GM23338 (cell line): ENCODE data around the gene YPEL2. TPM values are rescaled to one million over a fixed set of nuclear protein-coding genes. Genes with fewer than 3 reads are reported as not detected.

Experiments
- ATAC-seq: fragments of 200-7000 bp; cut with Tn5 transposase; 3 replicates; pipeline ENCODE4 v1.9.1; 2020
- DNase-seq: peaks from one replicate; pipeline ENCODE4 v3.0.0-alpha.2; 2015; ENCODE audit warnings: low spot score
- H2AFZ ChIP-seq: fragments of 200-600 bp; sonication (generic); 2 replicates; pipeline ENCODE4 v1.8.0; 2016; ENCODE audit warnings: antibody characterized with exemption, mild to moderate bottlenecking, moderate library complexity
- H3F3A ChIP-seq: fragments of 200-600 bp; sonication (generic); replicated peaks from 2 replicates; pipeline ENCODE4 v1.8.0; 2017; ENCODE audit warnings: antibody characterized with exemption, mixed run types, low read depth
- H3K27ac ChIP-seq: fragments of 200-600 bp; sonication (generic); 2 replicates; pipeline ENCODE4 v1.6.1; 2016; ENCODE audit warnings: low read depth
- H3K27me3 ChIP-seq: fragments of 200-600 bp; sonication (generic); 2 replicates; pipeline ENCODE4 v1.8.0; 2016; ENCODE audit warnings: mild to moderate bottlenecking, mixed run types, moderate library complexity; ENCODE audit not compliant: insufficient read depth
- H3K36me3 ChIP-seq: fragments of 200-600 bp; sonication (generic); 2 replicates; pipeline ENCODE4 v1.8.0; 2016; ENCODE audit warnings: mild to moderate bottlenecking; ENCODE audit not compliant: insufficient read depth
- H3K4me1 ChIP-seq: fragments of 200-600 bp; sonication (generic); 2 replicates; pipeline ENCODE4 v1.8.0; 2016; ENCODE audit warnings: mild to moderate bottlenecking, moderate library complexity; ENCODE audit not compliant: insufficient read depth
- H3K4me2 ChIP-seq: fragments of 200-600 bp; sonication (generic); 2 replicates; pipeline ENCODE4 v1.7.1; 2017; ENCODE audit warnings: mixed run types
- H3K4me3 ChIP-seq: fragments of 200-600 bp; sonication (generic); 2 replicates; pipeline ENCODE4 v1.6.1; 2016; ENCODE audit warnings: mixed run types
- H3K79me2 ChIP-seq: fragments of 200-600 bp; sonication (generic); replicated peaks from 2 replicates; pipeline ENCODE4 v1.8.0; 2017; ENCODE audit warnings: mild to moderate bottlenecking; ENCODE audit not compliant: insufficient read depth
- H3K9me2 ChIP-seq: fragments of 200-600 bp; sonication (generic); 2 replicates; pipeline ENCODE4 v1.8.0; 2017; ENCODE audit not compliant: insufficient read depth
- H4K20me1 ChIP-seq: fragments of 200-600 bp; sonication (generic); replicated peaks from 2 replicates; pipeline ENCODE4 v1.8.0; 2017; ENCODE audit warnings: mild to moderate bottlenecking; ENCODE audit not compliant: insufficient read depth
- H3K27ac Mint-ChIP-seq: 2 replicates; pipeline ENCODE4 v1.8.0; 2020; ENCODE audit warnings: inconsistent platforms, mild to moderate bottlenecking, moderate library complexity, mixed read lengths
- H3K27me3 Mint-ChIP-seq: 3 replicates; pipeline ENCODE4 v1.8.0; 2022; ENCODE audit warnings: low read depth, mild to moderate bottlenecking, moderate library complexity, mixed read lengths, inconsistent platforms; ENCODE audit not compliant: insufficient read depth, poor library complexity
- H3K36me3 Mint-ChIP-seq: 3 replicates; pipeline ENCODE4 v1.8.0; 2021; ENCODE audit warnings: low read depth, mild to moderate bottlenecking, inconsistent platforms, moderate library complexity, mixed read lengths
- H3K4me1 Mint-ChIP-seq: 3 replicates; pipeline ENCODE4 v1.8.0; 2020; ENCODE audit warnings: mild to moderate bottlenecking, inconsistent platforms, mixed read lengths
- H3K4me3 Mint-ChIP-seq: 3 replicates; pipeline ENCODE4 v1.8.0; 2021; ENCODE audit warnings: moderate library complexity, mild to moderate bottlenecking, inconsistent platforms, mixed read lengths
- H3K9me3 Mint-ChIP-seq: 3 replicates; pipeline ENCODE4 v1.8.0; 2020; ENCODE audit warnings: moderate library complexity, mild to moderate bottlenecking, inconsistent platforms, mixed read lengths
- CREB1 ChIP-seq: fragments of 250-450 bp; sonication (Bioruptor Pico); IDR thresholded peaks from 2 replicates; pipeline ENCODE4 v1.5.0; 2020; ENCODE audit warnings: low read depth, mild to moderate bottlenecking, moderate library complexity
- EZH2 ChIP-seq: fragments of 200-600 bp; sonication (generic); IDR thresholded peaks from one replicate; pipeline ENCODE4 v1.8.0; 2017; ENCODE audit warnings: antibody characterized with exemption, mild to moderate bottlenecking, low read depth; ENCODE audit not compliant: unreplicated experiment
- EZH2phosphoT487 ChIP-seq: fragments of 200-600 bp; sonication (generic); IDR thresholded peaks from one replicate; pipeline ENCODE4 v1.8.1; 2018; ENCODE audit warnings: antibody characterized with exemption; ENCODE audit not compliant: unreplicated experiment
- NANOG ChIP-seq: IDR thresholded peaks from 2 replicates; pipeline ENCODE4 v1.6.1; 2016; ENCODE audit warnings: antibody characterized with exemption, borderline replicate concordance
- STAT1 ChIP-seq: IDR thresholded peaks from one replicate; pipeline ENCODE4 v1.6.1; 2016; ENCODE audit warnings: antibody characterized with exemption; ENCODE audit not compliant: unreplicated experiment
- ZNF114 ChIP-seq: fragments of 250-450 bp; sonication (Bioruptor Pico); IDR thresholded peaks from 2 replicates; pipeline ENCODE4 v1.5.0; 2020; ENCODE audit warnings: mild to moderate bottlenecking, moderate library complexity
- ZNF331 ChIP-seq: fragments of 250-450 bp; sonication (Bioruptor Pico); IDR thresholded peaks from 2 replicates; pipeline ENCODE4 v1.5.0; 2020; ENCODE audit warnings: low read depth, mild to moderate bottlenecking, moderate library complexity
- polyA plus RNA-seq: library from polyadenylated mRNA; unstranded; fragments of >200 nt; fragmentation: Nextera tagmentation; extraction: Ambion mirVana; gene quantifications from 2 replicates; pipeline ENCODE4 v1.2.1, GENCODE V29; 2016
- total RNA-seq: library from RNA; depleted of rRNA; stranded (reverse); fragments of >200 nt; shearing (Covaris generic); gene quantifications from 2 replicates; pipeline ENCODE4 v1.2.3, GENCODE V29; 2014
- TF ChIP-seq, protein P1 (sequence below): fragments of 250-450 bp; sonication (Bioruptor Pico); IDR thresholded peaks from 2 replicates; pipeline ENCODE4 v1.5.0; 2020; ENCODE audit warnings: mild to moderate bottlenecking, moderate library complexity
- TF ChIP-seq, protein P2 (sequence below): IDR thresholded peaks from 2 replicates; pipeline ENCODE4 v1.6.1; 2016; ENCODE audit warnings: antibody characterized with exemption

The YPEL2 gene
- total and polyA plus RNA-seq, 2 experiments from 2014 or later: 4.1 to 5.2 TPM

- TF ChIP-seq, protein P1, sequence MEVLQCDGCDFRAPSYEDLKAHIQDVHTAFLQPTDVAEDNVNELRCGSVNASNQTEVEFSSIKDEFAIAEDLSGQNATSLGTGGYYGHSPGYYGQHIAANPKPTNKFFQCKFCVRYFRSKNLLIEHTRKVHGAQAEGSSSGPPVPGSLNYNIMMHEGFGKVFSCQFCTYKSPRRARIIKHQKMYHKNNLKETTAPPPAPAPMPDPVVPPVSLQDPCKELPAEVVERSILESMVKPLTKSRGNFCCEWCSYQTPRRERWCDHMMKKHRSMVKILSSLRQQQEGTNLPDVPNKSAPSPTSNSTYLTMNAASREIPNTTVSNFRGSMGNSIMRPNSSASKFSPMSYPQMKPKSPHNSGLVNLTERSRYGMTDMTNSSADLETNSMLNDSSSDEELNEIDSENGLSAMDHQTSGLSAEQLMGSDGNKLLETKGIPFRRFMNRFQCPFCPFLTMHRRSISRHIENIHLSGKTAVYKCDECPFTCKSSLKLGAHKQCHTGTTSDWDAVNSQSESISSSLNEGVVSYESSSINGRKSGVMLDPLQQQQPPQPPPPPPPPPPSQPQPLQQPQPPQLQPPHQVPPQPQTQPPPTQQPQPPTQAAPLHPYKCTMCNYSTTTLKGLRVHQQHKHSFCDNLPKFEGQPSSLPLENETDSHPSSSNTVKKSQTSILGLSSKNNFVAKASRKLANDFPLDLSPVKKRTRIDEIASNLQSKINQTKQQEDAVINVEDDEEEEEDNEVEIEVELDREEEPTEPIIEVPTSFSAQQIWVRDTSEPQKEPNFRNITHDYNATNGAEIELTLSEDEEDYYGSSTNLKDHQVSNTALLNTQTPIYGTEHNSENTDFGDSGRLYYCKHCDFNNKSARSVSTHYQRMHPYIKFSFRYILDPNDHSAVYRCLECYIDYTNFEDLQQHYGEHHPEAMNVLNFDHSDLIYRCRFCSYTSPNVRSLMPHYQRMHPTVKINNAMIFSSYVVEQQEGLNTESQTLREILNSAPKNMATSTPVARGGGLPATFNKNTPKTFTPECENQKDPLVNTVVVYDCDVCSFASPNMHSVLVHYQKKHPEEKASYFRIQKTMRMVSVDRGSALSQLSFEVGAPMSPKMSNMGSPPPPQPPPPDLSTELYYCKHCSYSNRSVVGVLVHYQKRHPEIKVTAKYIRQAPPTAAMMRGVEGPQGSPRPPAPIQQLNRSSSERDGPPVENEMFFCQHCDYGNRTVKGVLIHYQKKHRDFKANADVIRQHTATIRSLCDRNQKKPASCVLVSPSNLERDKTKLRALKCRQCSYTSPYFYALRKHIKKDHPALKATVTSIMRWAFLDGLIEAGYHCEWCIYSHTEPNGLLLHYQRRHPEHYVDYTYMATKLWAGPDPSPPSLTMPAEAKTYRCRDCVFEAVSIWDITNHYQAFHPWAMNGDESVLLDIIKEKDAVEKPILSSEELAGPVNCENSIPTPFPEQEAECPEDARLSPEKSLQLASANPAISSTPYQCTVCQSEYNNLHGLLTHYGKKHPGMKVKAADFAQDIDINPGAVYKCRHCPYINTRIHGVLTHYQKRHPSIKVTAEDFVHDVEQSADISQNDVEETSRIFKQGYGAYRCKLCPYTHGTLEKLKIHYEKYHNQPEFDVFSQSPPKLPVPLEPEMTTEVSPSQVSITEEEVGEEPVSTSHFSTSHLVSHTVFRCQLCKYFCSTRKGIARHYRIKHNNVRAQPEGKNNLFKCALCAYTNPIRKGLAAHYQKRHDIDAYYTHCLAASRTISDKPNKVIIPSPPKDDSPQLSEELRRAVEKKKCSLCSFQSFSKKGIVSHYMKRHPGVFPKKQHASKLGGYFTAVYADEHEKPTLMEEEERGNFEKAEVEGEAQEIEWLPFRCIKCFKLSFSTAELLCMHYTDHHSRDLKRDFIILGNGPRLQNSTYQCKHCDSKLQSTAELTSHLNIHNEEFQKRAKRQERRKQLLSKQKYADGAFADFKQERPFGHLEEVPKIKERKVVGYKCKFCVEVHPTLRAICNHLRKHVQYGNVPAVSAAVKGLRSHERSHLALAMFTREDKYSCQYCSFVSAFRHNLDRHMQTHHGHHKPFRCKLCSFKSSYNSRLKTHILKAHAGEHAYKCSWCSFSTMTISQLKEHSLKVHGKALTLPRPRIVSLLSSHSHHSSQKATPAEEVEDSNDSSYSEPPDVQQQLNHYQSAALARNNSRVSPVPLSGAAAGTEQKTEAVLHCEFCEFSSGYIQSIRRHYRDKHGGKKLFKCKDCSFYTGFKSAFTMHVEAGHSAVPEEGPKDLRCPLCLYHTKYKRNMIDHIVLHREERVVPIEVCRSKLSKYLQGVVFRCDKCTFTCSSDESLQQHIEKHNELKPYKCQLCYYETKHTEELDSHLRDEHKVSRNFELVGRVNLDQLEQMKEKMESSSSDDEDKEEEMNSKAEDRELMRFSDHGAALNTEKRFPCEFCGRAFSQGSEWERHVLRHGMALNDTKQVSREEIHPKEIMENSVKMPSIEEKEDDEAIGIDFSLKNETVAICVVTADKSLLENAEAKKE (CRISPR knock-in tag): no peak
- no peak for TF ChIP-seq EZH2
- no peak for TF ChIP-seq NANOG
- TF ChIP-seq, protein P2, sequence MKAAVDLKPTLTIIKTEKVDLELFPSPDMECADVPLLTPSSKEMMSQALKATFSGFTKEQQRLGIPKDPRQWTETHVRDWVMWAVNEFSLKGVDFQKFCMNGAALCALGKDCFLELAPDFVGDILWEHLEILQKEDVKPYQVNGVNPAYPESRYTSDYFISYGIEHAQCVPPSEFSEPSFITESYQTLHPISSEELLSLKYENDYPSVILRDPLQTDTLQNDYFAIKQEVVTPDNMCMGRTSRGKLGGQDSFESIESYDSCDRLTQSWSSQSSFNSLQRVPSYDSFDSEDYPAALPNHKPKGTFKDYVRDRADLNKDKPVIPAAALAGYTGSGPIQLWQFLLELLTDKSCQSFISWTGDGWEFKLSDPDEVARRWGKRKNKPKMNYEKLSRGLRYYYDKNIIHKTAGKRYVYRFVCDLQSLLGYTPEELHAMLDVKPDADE: no peak
- TF ChIP-seq ZNF114 (CRISPR knock-in tag): no peak
- TF ChIP-seq CREB1 (CRISPR knock-in tag): no peak
- no peak for TF ChIP-seq STAT1
- TF ChIP-seq ZNF331: no peak
- no peak for TF ChIP-seq EZH2phosphoT487
Measured at GRCh38 chr17:59346341-59346740, 14.9 kb downstream of the YPEL2 start (continued).

GRCh38 chr17:59346876-59347407 lies 15.5 kb downstream of the YPEL2 start:
- H3K27ac ChIP-seq: no peak overlapping the region
- no peaks in the 10 kb centered on the region for H4K20me1 ChIP-seq
- no peaks in the 10 kb centered on the region for H3K36me3 ChIP-seq
- ATAC-seq (no peak), DNase-seq (no peak)
- no peak overlapping the region for H3K4me3 Mint-ChIP-seq
- H3K4me2 ChIP-seq: no peak overlapping the region
- no peaks in the 10 kb centered on the region for H3F3A ChIP-seq
- no peak overlapping the region for H3K4me3 ChIP-seq
- H3K9me3 Mint-ChIP-seq: no peaks in the 10 kb centered on the region
- 0 out of 2 replicates have a peak, but pooled peaks cover 2% of the 10 kb centered on the region for H3K79me2 ChIP-seq
- H3K27me3 ChIP-seq: no peaks in the 10 kb centered on the region
- H3K9me2 ChIP-seq: 0 out of 2 replicates have a peak, but pooled peaks cover 7% of the 10 kb centered on the region
- no peak overlapping the region for H2AFZ ChIP-seq
- H3K27me3 Mint-ChIP-seq: peaks cover 2% of the 10 kb centered on the region
- H3K27ac Mint-ChIP-seq: no peak overlapping the region
- TF ChIP-seq ZNF331 (no peak), NANOG (no peak), EZH2phosphoT487 (no peak), EZH2 (no peak)
- no peaks in the 10 kb centered on the region; the same call in 1 of the 2 replicates for H3K4me1 ChIP-seq
- H3K4me1 Mint-ChIP-seq: peaks cover 10% of the 10 kb centered on the region
- no peaks in the 10 kb centered on the region for H3K36me3 Mint-ChIP-seq
